ENCODE results near the gene NECTIN1.
A peak's percentile ranks its signal among the peaks of the same experiment; 100 is the strongest.

The NECTIN1 gene

DNA sequence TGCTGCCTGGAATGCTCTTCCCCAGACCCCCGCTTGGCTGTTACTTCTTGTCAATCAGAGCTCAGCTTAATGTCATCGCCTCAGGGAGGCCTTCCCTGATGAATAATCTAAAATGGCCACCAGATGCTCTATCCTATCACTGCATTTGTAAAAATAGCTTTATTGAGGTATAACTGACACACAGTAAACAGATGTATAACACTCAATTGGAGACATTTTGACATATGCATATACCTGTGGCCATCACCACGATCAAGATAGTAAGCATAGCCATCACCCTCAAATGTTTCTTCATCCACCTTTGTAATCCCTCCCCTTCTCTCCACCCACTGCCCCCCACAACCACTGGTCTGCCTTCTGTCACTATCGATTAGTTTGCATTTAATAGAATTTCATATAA, 36.6 kb upstream of the NECTIN1 start:
- H3K9me3 ChIP-seq (ENCODE audit: control insufficient read depth in 2 of 2, low read length in 2 of 2): peaks cover 0 to 2% of the 10 kb centered on the region in 2 donors

DNA sequence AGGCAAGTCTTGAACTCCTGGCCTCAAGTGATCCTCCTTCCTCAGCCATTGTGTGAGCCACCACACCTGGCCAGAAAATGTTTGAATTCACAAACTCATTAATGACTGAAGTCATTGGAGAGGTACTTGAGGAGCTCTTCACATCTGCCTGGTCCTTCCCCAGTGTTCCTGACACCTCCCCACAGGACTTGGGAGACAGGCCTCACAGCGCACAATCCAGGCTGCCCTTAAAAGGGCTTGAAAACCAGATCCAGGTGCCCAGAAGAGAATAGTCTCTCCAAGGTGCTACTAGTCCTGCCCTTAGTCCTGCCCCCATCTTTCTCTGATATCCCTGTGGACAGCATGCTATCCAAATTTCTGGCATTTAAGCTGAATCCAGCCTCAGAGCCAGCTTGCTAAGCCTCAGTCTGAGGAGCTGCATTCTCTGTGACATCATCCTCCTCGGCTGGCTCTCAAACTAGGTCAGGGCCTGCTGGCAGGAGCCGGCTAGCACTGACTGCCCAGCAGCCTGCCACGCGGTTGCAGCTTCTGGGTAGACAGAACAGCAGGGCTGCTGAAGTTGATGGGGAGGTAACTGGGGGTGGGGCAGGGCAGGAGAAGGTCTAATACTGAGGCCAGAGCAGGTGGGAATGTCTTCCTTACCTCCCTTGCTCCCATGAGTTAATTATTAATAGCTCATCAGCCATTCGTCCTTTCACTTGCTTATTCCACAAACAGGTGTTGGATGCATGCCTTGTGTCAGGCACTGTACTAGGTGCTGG, 35.3 kb upstream of the NECTIN1 start:
- Histone ChIP-seq H3K27me3 (ENCODE audit: control insufficient read depth in 1 of 2, insufficient read depth in 2 of 2, low read length in 2 of 2) (peaks cover 0 to 2% of the 10 kb centered on the region in 2 donors), H3K9ac (ENCODE audit: low read length in 2 of 2) (peak overlapping the region; percentile 41 to 47), H3K4me1 (ENCODE audit: control insufficient read depth, insufficient read depth, low read length) (peaks cover 10% of the 10 kb centered on the region), H3K36me3 (ENCODE audit: control insufficient read depth in 2 of 2, insufficient read depth in 2 of 2, low read length in 2 of 2) (no peaks in the 10 kb centered on the region), H3K4me3 (ENCODE audit: low read length in 2 of 2) (no peak overlapping the region), H3K27ac (ENCODE audit: low read length) (peak overlapping the region; percentile 31), H3K9me3 (ENCODE audit: control insufficient read depth in 2 of 2, low read length in 2 of 2) (peaks cover 0 to 2% of the 10 kb centered on the region in 2 donors)

More for the DNA sequence above, 36.6 kb upstream of the NECTIN1 start:
- H3K4me3 ChIP-seq (ENCODE audit: low read length in 2 of 2): no peak overlapping the region
- H3K36me3 ChIP-seq (ENCODE audit: control insufficient read depth in 2 of 2, insufficient read depth in 2 of 2, low read length in 2 of 2): no peaks in the 10 kb centered on the region
- peaks cover 0 to 4% of the 10 kb centered on the region in 2 donors for H3K27me3 ChIP-seq (ENCODE audit: control insufficient read depth in 1 of 2, insufficient read depth in 2 of 2, low read length in 2 of 2)
- H3K9ac ChIP-seq (ENCODE audit: low read length in 2 of 2): no peak overlapping the region
- no peak overlapping the region for H3K27ac ChIP-seq (ENCODE audit: low read length)
- peaks cover 10% of the 10 kb centered on the region for H3K4me1 ChIP-seq (ENCODE audit: control insufficient read depth, insufficient read depth, low read length)

DNA sequence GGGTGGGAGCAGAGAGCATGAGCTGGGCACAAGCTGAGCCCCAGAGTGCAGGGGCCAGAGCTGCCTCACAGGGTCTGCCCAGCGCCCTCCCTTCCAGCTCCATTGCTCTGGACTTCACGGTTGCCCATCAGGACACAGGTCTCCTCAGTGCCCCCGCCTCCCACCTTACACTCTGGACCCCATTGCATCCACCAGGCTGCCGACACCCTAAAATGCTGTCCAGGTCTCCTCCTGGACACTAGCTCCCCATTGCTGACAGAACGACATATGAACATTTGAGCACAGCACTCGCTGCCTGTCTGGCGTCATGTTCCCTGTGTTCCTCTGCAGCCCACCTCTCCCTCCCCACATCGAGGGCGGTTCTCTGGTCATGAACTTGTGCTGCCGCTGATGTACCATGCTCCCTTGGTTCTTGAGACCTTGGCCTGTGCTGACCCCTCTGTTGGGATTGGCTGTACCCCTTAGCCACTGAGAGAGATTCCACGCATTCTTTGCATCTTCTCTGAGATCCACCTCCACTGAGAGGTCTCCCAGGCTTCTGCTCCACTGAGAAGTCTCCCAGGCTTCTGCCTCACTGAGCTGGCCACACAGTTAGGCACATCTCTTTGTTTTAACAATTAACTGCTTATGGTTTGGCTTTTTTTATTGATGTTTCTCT, 34.2 kb upstream of the NECTIN1 start:
- Histone ChIP-seq H3K36me3 (ENCODE audit: control insufficient read depth in 2 of 2, insufficient read depth in 2 of 2, low read length in 2 of 2) (no peaks in the 10 kb centered on the region), H3K27ac (ENCODE audit: low read length) (no peak overlapping the region), H3K9ac (ENCODE audit: low read length in 2 of 2) (no peak overlapping the region), H3K4me3 (ENCODE audit: low read length in 2 of 2) (no peak overlapping the region), H3K27me3 (ENCODE audit: control insufficient read depth in 1 of 2, insufficient read depth in 2 of 2, low read length in 2 of 2) (peaks cover 0 to 2% of the 10 kb centered on the region in 2 donors), H3K4me1 (ENCODE audit: control insufficient read depth, insufficient read depth, low read length) (peaks cover 10% of the 10 kb centered on the region), H3K9me3 (ENCODE audit: control insufficient read depth in 2 of 2, low read length in 2 of 2) (peaks cover 0 to 2% of the 10 kb centered on the region in 2 donors)

DNA sequence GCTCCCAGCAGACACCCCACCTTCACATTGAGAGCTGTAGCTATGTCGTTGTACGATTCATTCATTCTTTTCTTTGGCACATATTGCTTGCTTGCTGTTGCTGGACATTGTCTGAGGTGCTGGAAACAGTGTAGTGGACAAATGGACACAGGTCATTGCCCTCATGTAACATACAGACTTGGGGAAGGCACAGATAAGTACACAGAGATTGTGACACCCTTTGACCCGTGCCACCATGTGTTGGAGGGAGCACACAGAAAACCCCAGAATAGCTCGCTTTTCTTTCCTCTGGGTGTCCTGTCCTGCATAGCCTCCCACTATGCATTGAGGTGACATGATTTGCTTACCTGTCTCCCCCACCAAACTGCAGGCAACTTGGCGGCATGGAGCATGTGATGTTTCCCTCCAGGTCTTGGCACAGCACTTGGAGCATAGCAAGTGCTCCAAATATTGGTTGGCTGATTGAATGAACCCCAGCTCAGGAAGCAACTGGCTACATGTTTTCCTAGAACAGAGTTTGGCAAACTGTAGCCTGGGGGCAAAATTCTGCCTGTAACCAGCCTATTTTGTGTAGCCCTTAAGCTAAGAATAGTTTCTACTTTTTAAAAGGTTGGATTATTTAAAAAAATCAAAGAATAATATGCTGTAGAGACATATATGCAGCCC, 30.9 kb upstream of the NECTIN1 start:
- no peak overlapping the region for H3K27ac ChIP-seq (ENCODE audit: low read length)
- H3K4me3 ChIP-seq (ENCODE audit: low read length in 2 of 2): no peak overlapping the region
- H3K27me3 ChIP-seq (ENCODE audit: control insufficient read depth in 1 of 2, insufficient read depth in 2 of 2, low read length in 2 of 2): peaks cover 0 to 2% of the 10 kb centered on the region in 2 donors
- no peak overlapping the region for H3K9ac ChIP-seq (ENCODE audit: low read length in 2 of 2)
- peaks cover 8% of the 10 kb centered on the region for H3K4me1 ChIP-seq (ENCODE audit: control insufficient read depth, insufficient read depth, low read length)
- H3K36me3 ChIP-seq (ENCODE audit: control insufficient read depth in 2 of 2, insufficient read depth in 2 of 2, low read length in 2 of 2): no peaks in the 10 kb centered on the region
- no peaks in the 10 kb centered on the region for H3K9me3 ChIP-seq (ENCODE audit: control insufficient read depth in 2 of 2, low read length in 2 of 2)

DNA sequence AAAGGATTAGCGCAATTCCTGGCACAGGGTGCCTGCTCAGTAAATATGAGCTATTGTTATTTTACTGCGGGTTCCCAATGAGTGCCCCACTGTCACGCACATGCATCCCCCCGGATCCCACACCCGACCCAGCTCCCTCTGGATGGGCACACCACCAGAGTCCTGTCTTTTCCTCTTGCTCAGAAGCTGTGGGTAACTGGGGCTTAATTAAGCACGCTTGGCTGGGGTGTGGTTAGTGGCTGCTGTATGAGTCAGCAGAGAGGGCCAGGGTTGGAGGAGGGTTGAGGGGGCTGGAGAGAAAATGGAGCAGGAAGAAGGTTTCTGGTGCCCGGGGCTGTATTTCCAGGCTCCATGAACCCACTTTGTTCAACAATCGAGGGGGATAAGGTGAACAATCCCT, 30.3 kb upstream of the NECTIN1 start:
- H3K9me3 ChIP-seq (ENCODE audit: control insufficient read depth in 2 of 2, low read length in 2 of 2): no peaks in the 10 kb centered on the region
- H3K4me3 ChIP-seq (ENCODE audit: low read length in 2 of 2): no peak overlapping the region
- H3K27me3 ChIP-seq (ENCODE audit: control insufficient read depth in 1 of 2, insufficient read depth in 2 of 2, low read length in 2 of 2): peaks cover 0 to 3% of the 10 kb centered on the region in 2 donors
- peaks cover 2% of the 10 kb centered on the region for H3K4me1 ChIP-seq (ENCODE audit: control insufficient read depth, insufficient read depth, low read length)
- H3K36me3 ChIP-seq (ENCODE audit: control insufficient read depth in 2 of 2, insufficient read depth in 2 of 2, low read length in 2 of 2): no peaks in the 10 kb centered on the region
- H3K27ac ChIP-seq (ENCODE audit: low read length): no peak overlapping the region
- H3K9ac ChIP-seq (ENCODE audit: low read length in 2 of 2): no peak overlapping the region

DNA sequence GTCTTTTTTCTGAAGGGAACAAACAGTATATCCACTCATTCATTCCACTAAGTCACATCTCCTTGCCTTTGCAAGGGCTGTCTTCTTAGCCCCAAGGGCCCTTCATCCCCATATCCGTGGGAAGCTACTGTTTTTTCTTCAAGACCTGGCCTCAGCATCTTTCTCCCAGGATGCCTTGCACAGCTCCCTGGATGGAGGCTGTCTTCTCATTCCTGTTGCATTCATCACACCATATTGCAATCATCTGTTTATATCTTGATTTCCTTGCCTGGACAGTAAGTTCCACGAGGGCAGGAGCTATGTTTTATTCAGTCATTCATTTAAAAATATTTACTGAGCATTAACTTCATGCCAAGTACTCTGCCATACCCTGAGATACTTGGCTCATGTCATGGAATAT, 29.3 kb upstream of the NECTIN1 start:
- Histone ChIP-seq H3K27ac (ENCODE audit: low read length) (no peak overlapping the region), H3K4me3 (ENCODE audit: low read length in 2 of 2) (no peak overlapping the region), H3K4me1 (ENCODE audit: control insufficient read depth, insufficient read depth, low read length) (no peaks in the 10 kb centered on the region), H3K9me3 (ENCODE audit: control insufficient read depth in 2 of 2, low read length in 2 of 2) (no peaks in the 10 kb centered on the region), H3K36me3 (ENCODE audit: control insufficient read depth in 2 of 2, insufficient read depth in 2 of 2, low read length in 2 of 2) (no peaks in the 10 kb centered on the region), H3K27me3 (ENCODE audit: control insufficient read depth in 1 of 2, insufficient read depth in 2 of 2, low read length in 2 of 2) (peaks cover 0 to 4% of the 10 kb centered on the region in 2 donors), H3K9ac (ENCODE audit: low read length in 2 of 2) (no peak overlapping the region)

DNA sequence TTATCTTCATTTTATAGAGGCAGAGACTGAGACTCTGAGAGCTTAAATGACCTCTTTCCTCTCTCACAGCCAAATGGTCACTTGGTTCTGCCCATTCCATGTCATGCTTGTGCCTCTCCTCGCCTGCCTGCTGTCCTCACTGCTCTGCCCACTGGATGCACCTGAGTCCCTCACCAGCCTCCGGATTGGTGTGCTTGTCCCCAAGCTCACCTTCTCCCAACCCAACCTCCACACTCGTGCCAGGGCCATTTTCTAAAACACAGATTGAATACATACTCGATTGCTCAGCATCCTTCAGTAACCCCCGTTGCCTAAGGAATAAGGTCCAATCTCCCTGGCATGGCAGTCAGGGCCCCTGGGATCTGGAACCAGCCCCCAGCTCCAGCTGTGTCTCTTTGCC, 28.4 kb upstream of the NECTIN1 start:
- Histone ChIP-seq H3K9ac (ENCODE audit: low read length in 2 of 2) (no peak overlapping the region), H3K27ac (ENCODE audit: low read length) (no peak overlapping the region), H3K27me3 (ENCODE audit: control insufficient read depth in 1 of 2, insufficient read depth in 2 of 2, low read length in 2 of 2) (peaks cover 0 to 2% of the 10 kb centered on the region in 2 donors)

DNA sequence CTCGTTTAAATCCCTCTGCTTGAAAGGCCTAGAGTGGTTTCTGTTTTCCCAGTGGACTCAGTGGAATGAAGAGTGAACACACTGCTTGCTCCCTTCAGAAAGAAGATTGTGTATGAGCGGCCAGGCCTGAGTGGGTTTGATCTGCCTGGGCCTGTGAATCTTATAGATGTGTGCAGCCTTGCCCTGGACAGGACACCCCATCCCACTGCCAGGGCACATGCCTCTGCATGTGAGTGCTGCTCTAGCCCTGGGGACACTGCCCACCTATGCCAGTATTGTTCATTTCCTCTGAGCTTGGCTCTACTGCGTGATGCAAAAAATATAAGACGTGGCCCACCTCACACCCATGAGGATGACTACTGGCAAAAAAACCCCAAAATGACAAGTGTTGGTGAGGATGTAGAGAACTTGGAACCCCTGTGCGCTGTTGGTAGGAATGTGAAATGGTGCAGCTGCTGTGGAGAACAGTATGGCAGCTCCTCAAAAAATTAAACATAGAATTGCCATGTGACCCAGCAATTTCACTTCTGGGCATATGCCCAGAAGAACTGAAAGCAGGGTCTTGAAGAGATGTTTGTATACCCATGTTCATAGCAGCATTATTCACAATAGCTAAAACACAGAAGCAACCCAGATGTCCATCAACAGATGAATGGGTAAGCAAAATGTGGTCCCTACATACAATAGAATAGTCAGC, 27.3 kb upstream of the NECTIN1 start:
- H3K36me3 ChIP-seq (ENCODE audit: control insufficient read depth in 2 of 2, insufficient read depth in 2 of 2, low read length in 2 of 2): no peaks in the 10 kb centered on the region
- no peaks in the 10 kb centered on the region for H3K9me3 ChIP-seq (ENCODE audit: control insufficient read depth in 2 of 2, low read length in 2 of 2)
- H3K27me3 ChIP-seq (ENCODE audit: control insufficient read depth in 1 of 2, insufficient read depth in 2 of 2, low read length in 2 of 2): peaks cover 0 to 2% of the 10 kb centered on the region in 2 donors
- H3K27ac ChIP-seq (ENCODE audit: low read length): no peak overlapping the region
- H3K9ac ChIP-seq (ENCODE audit: low read length in 2 of 2): no peak overlapping the region
- no peaks in the 10 kb centered on the region for H3K4me1 ChIP-seq (ENCODE audit: control insufficient read depth, insufficient read depth, low read length)
- H3K4me3 ChIP-seq (ENCODE audit: low read length in 2 of 2): no peak overlapping the region

More for the DNA sequence above, 28.4 kb upstream of the NECTIN1 start:
- Histone ChIP-seq H3K4me3 (ENCODE audit: low read length in 2 of 2) (no peak overlapping the region), H3K4me1 (ENCODE audit: control insufficient read depth, insufficient read depth, low read length) (no peaks in the 10 kb centered on the region), H3K9me3 (ENCODE audit: control insufficient read depth in 2 of 2, low read length in 2 of 2) (no peaks in the 10 kb centered on the region), H3K36me3 (ENCODE audit: control insufficient read depth in 2 of 2, insufficient read depth in 2 of 2, low read length in 2 of 2) (no peaks in the 10 kb centered on the region)

DNA sequence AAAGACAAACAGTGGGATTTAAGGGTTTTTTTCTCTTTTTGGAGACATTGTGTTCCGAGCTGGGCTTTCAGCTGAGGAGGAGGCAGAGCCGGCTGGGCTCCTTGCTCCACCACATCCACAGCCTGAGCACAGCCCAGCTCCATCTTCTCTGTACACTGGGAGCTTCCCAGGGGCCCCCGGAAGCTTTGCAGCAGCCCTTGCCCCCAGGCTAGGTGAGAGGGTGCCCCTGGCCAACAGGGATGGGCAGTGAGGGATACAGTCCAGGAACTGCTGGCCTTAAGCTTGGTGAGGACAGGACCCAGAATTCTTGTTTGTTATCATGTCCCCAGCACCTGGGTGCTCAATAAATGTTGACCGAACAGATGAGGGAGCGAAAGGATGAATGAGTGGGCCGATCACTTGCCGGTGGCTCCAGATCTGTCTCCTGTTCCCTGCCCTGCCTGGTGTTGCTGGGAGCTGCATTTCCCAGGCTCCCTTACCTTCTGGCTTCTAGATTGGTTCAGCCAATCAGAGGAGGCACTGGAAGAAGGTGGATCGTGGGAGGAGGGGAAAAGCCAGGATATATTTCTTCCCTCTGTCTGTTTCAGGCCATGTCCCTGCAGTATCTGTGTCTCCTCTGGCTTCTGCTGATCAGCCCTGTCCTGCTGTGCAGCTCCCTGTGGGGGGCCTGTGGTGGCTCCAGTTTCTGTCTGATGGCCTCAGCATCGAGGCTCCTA, 26.5 kb upstream of the NECTIN1 start:
- Histone ChIP-seq H3K9ac (ENCODE audit: low read length in 2 of 2) (no peak overlapping the region), H3K27me3 (ENCODE audit: control insufficient read depth in 1 of 2, insufficient read depth in 2 of 2, low read length in 2 of 2) (peaks cover under 1 to 2% of the 10 kb centered on the region in 2 donors), H3K9me3 (ENCODE audit: control insufficient read depth in 2 of 2, low read length in 2 of 2) (no peaks in the 10 kb centered on the region)

More for the DNA sequence above, 26.5 kb upstream of the NECTIN1 start:
- H3K27ac ChIP-seq (ENCODE audit: low read length): no peak overlapping the region
- H3K4me1 ChIP-seq (ENCODE audit: control insufficient read depth, insufficient read depth, low read length): no peaks in the 10 kb centered on the region
- no peak overlapping the region for H3K4me3 ChIP-seq (ENCODE audit: low read length in 2 of 2)
- no peaks in the 10 kb centered on the region for H3K36me3 ChIP-seq (ENCODE audit: control insufficient read depth in 2 of 2, insufficient read depth in 2 of 2, low read length in 2 of 2)

Data from stomach smooth muscle (tissue), 2 donors.